GM12878 (cell line): Measurements from ENCODE around the gene USP5. TPM values are rescaled to one million over a fixed set of nuclear protein-coding genes. Genes with fewer than 3 reads are reported as not detected.

ENCODE experiments used
- BMI1 ChIP-seq: fragments of 450-650 bp; IDR thresholded peaks from 2 replicates; pipeline ENCODE4 v1.6.1; 2016; ENCODE audit warnings: mild to moderate bottlenecking, moderate library complexity, borderline replicate concordance
- CREB1 ChIP-seq: IDR thresholded peaks from 2 replicates; pipeline ENCODE4 v1.6.1; 2012; ENCODE audit warnings: low read depth, mild to moderate bottlenecking, inconsistent platforms
- EED ChIP-seq: sonication (generic); IDR thresholded peaks from 2 replicates; pipeline ENCODE4 v1.6.1; 2016; ENCODE audit warnings: antibody characterized with exemption, low read depth
- EP300 ChIP-seq, 2 experiments: fragments of 150-350 bp in 1 of 2; IDR thresholded peaks; 2 replicates each; pipeline ENCODE4 v1.6.1; 2011 to 2012; ENCODE audit warnings: low read depth in 2 of 2, low read length in 2 of 2, borderline replicate concordance in 1 of 2, improper control_type of control experiment in 1 of 2, inconsistent platforms in 1 of 2; ENCODE audit not compliant: control insufficient read depth in 1 of 2
- EZH2 ChIP-seq: IDR thresholded peaks from 2 replicates; pipeline ENCODE4 v1.6.1; 2012; ENCODE audit warnings: low read depth, mild to moderate bottlenecking, control low read depth, inconsistent platforms, low read length, borderline replicate concordance; ENCODE audit not compliant: control insufficient read depth
- HDAC2 ChIP-seq: fragments of 200-600 bp; sonication (generic); IDR thresholded peaks from 2 replicates; pipeline ENCODE4 v1.6.1; 2017
- IKZF2 ChIP-seq, 2 experiments: fragments of 450-650 bp; IDR thresholded peaks; 2 replicates each; pipeline ENCODE4 v1.6.1; 2017; ENCODE audit warnings: mild to moderate bottlenecking in 2 of 2, moderate library complexity in 2 of 2
- IRF3 ChIP-seq: fragments of 450-650 bp; IDR thresholded peaks from 2 replicates; pipeline ENCODE4 v1.6.1; 2014; ENCODE audit warnings: mild to moderate bottlenecking
- JUNB ChIP-seq: IDR thresholded peaks from 2 replicates; pipeline ENCODE4 v1.6.1; 2016; ENCODE audit warnings: antibody characterized with exemption, mild to moderate bottlenecking
- JUND ChIP-seq: IDR thresholded peaks from 2 replicates; pipeline ENCODE4 v1.6.1; 2012; ENCODE audit warnings: low read depth, mild to moderate bottlenecking, low read length, improper control_type of control experiment, moderate library complexity
- MTA2 ChIP-seq: fragments of 450-650 bp; IDR thresholded peaks from 2 replicates; pipeline ENCODE4 v1.6.1; 2016; ENCODE audit warnings: low read depth, mild to moderate bottlenecking, moderate library complexity
- NRF1 ChIP-seq: conservative IDR thresholded peaks from 2 replicates; pipeline ENCODE4 v1.6.1; 2011; ENCODE audit warnings: mild to moderate bottlenecking, low read depth, low read length, improper control_type of control experiment
- PKNOX1 ChIP-seq: fragments of 450-650 bp; IDR thresholded peaks from 2 replicates; pipeline ENCODE4 v1.6.1; 2016; ENCODE audit warnings: mild to moderate bottlenecking
- POU2F2 ChIP-seq: IDR thresholded peaks from 3 replicates; pipeline ENCODE4 v1.6.1; 2011; ENCODE audit warnings: low read depth, mild to moderate bottlenecking, low read length, borderline replicate concordance
- RAD21 ChIP-seq: IDR thresholded peaks from 2 replicates; pipeline ENCODE4 v1.6.1; 2011; ENCODE audit warnings: mild to moderate bottlenecking, low read depth, low read length, moderate library complexity; ENCODE audit not compliant: insufficient read depth
- RCOR1 ChIP-seq: conservative IDR thresholded peaks from 2 replicates; pipeline ENCODE4 v1.6.1; 2012; ENCODE audit warnings: low read depth, low read length, improper control_type of control experiment
- RFX5 ChIP-seq: IDR thresholded peaks from 2 replicates; pipeline ENCODE4 v1.6.1; 2011; ENCODE audit warnings: low read depth, low read length, improper control_type of control experiment
- SMAD5 ChIP-seq: IDR thresholded peaks from 2 replicates; pipeline ENCODE4 v1.6.1; 2016; ENCODE audit warnings: antibody characterized with exemption, low read depth
- SREBF1 ChIP-seq: IDR thresholded peaks from 2 replicates; pipeline ENCODE4 v1.6.1; 2012; ENCODE audit warnings: mild to moderate bottlenecking, low read length
- STAT3 ChIP-seq: IDR thresholded peaks from 2 replicates; pipeline ENCODE4 v1.6.1; 2011; ENCODE audit warnings: low read depth, low read length, improper control_type of control experiment
- TCF3 ChIP-seq: IDR thresholded peaks from 2 replicates; pipeline ENCODE4 v1.6.1; 2012; ENCODE audit warnings: low read depth, mild to moderate bottlenecking, low read length, borderline replicate concordance; ENCODE audit not compliant: insufficient read depth
- TCF7 ChIP-seq: IDR thresholded peaks from 2 replicates; pipeline ENCODE4 v1.6.1; 2014; ENCODE audit warnings: antibody characterized with exemption, borderline replicate concordance
- YBX1 ChIP-seq: fragments of 450-650 bp; IDR thresholded peaks from 2 replicates; pipeline ENCODE4 v1.6.1; 2016; ENCODE audit warnings: antibody characterized with exemption
- polyA plus RNA-seq, 11 experiments: library from polyadenylated mRNA; depleted of rRNA in 4 of 11; unstranded in 6 of 11; stranded (reverse) in 5 of 11; fragments of >200 nt; fragmentation: Nextera tagmentation in 4 of 11; fragmentation: Illumina TruSeq in 1 of 11; extraction: Ambion mirVana in 4 of 11; extraction: Trizol in 1 of 11; gene quantifications; 1 replicate in 1 of 11; 2 replicates in 10 of 11; pipeline versions ENCODE4 v1.2.1 to v1.2.3, GENCODE V29; 2011 to 2016; ENCODE audit warnings: inconsistent platforms in 2 of 11, missing spikeins in 2 of 11, low read depth in 1 of 11
- total RNA-seq, 4 experiments: library from RNA; depleted of rRNA in 3 of 4; stranded (reverse); fragments of >200 nt in 3 of 4; fragmentation: Illumina TruSeq in 1 of 4; extraction: Trizol in 1 of 4; gene quantifications; 2 replicates each; pipeline versions ENCODE4 v1.2.1 to v1.2.3, GENCODE V29; 2013 to 2021
- TF ChIP-seq, protein P1 (sequence below): IDR thresholded peaks from 2 replicates; pipeline ENCODE4 v1.6.1; 2011; ENCODE audit warnings: borderline replicate concordance, low read depth, mild to moderate bottlenecking, moderate library complexity, mixed read lengths, low read length; ENCODE audit not compliant: insufficient read depth; ENCODE audit errors: extremely low read length
- TF ChIP-seq, protein P2 (sequence below): fragments of 450-650 bp; formaldehyde crosslinking; IDR thresholded peaks from 2 replicates; pipeline ENCODE4 v1.5.0; 2022; ENCODE audit warnings: mild to moderate bottlenecking, missing genetic modification characterization

Gene USP5
- total and polyA plus RNA-seq, 10 of the 15 experiments (the other 5 are each of a cell fraction or from before 2014, with no cell fraction given): 2.5 to 124 (median 74.6) TPM

GRCh38 chr12:6872073-6873048, 20.4 kb downstream of the USP5 start (continued):
- TF ChIP-seq, protein P1, sequence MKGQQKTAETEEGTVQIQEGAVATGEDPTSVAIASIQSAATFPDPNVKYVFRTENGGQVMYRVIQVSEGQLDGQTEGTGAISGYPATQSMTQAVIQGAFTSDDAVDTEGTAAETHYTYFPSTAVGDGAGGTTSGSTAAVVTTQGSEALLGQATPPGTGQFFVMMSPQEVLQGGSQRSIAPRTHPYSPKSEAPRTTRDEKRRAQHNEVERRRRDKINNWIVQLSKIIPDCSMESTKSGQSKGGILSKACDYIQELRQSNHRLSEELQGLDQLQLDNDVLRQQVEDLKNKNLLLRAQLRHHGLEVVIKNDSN: no peak
- TF ChIP-seq IKZF2 (IDR thresholded peaks at IDR 0.05): no peak
- TF ChIP-seq HDAC2: no peak
- TF ChIP-seq NRF1: no peak
- TF ChIP-seq BMI1: no peak
- TF ChIP-seq, protein P2, sequence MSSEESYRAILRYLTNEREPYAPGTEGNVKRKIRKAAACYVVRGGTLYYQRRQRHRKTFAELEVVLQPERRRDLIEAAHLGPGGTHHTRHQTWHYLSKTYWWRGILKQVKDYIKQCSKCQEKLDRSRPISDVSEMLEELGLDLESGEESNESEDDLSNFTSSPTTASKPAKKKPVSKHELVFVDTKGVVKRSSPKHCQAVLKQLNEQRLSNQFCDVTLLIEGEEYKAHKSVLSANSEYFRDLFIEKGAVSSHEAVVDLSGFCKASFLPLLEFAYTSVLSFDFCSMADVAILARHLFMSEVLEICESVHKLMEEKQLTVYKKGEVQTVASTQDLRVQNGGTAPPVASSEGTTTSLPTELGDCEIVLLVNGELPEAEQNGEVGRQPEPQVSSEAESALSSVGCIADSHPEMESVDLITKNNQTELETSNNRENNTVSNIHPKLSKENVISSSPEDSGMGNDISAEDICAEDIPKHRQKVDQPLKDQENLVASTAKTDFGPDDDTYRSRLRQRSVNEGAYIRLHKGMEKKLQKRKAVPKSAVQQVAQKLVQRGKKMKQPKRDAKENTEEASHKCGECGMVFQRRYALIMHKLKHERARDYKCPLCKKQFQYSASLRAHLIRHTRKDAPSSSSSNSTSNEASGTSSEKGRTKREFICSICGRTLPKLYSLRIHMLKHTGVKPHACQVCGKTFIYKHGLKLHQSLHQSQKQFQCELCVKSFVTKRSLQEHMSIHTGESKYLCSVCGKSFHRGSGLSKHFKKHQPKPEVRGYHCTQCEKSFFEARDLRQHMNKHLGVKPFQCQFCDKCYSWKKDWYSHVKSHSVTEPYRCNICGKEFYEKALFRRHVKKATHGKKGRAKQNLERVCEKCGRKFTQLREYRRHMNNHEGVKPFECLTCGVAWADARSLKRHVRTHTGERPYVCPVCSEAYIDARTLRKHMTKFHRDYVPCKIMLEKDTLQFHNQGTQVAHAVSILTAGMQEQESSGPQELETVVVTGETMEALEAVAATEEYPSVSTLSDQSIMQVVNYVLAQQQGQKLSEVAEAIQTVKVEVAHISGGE (CRISPR knock-in tag): no peak
- TF ChIP-seq CREB1: peak; percentile 26; the same call in 1 of the 2 replicates
- TF ChIP-seq PKNOX1: no peak
- TF ChIP-seq POU2F2: peak; percentile 52; the same call in 1 of the 3 replicates
- TF ChIP-seq MTA2: no peak
- no peak for TF ChIP-seq RCOR1
- TF ChIP-seq SMAD5: peak; percentile 3; the same call in 1 of the 2 replicates
- no peak for TF ChIP-seq STAT3
- no peak for TF ChIP-seq JUNB
- TF ChIP-seq SREBF1: no peak
- no peak for TF ChIP-seq EED
- peak; percentile 51 for TF ChIP-seq RAD21
- no peak for TF ChIP-seq TCF7
- no peak for TF ChIP-seq JUND
- TF ChIP-seq TCF3: no peak
- TF ChIP-seq EP300 (IDR thresholded peaks at IDR 0.05; ENCODE audit: borderline replicate concordance in 1 of 2, control insufficient read depth in 1 of 2, low read depth in 2 of 2, low read length in 2 of 2): no peak
- TF ChIP-seq EZH2: no peak
- TF ChIP-seq IRF3: no peak
- no peak for TF ChIP-seq YBX1
- TF ChIP-seq RFX5: no peak
